Fibroblast of lung (primary cell): ENCODE results near the gene ATF6B. TPM values are rescaled to one million over a fixed set of nuclear protein-coding genes. Genes with fewer than 3 reads are reported as not detected.
A peak's percentile ranks its signal among the peaks of the same experiment; 100 is the strongest.

ENCODE experiments used
- DNase-seq, 2 donors: peaks; one replicate each; pipeline versions ENCODE4 v3.0.0 to v3.0.0-alpha.2; 2010; ENCODE audit warnings: low read depth in 2 of 2
- H2AFZ ChIP-seq: 2 replicates; pipeline ENCODE4 v1.5.1; 2012; ENCODE audit warnings: low read length, control low read depth, inconsistent platforms
- H3K27ac ChIP-seq: 2 replicates; pipeline ENCODE4 v1.5.1; 2011; ENCODE audit warnings: low read length, control low read depth; ENCODE audit not compliant: insufficient read depth
- H3K27me3 ChIP-seq: 2 replicates; pipeline ENCODE4 v1.5.1; 2011; ENCODE audit warnings: mild to moderate bottlenecking, low read length; ENCODE audit not compliant: control insufficient read depth, insufficient read depth
- H3K36me3 ChIP-seq: 2 replicates; pipeline ENCODE4 v1.5.1; 2011; ENCODE audit warnings: low read length; ENCODE audit not compliant: control insufficient read depth, insufficient read depth
- H3K4me1 ChIP-seq: 2 replicates; pipeline ENCODE4 v1.5.1; 2011; ENCODE audit warnings: low read length; ENCODE audit not compliant: control insufficient read depth, insufficient read depth; ENCODE audit errors: extremely low read depth
- H3K4me2 ChIP-seq: 2 replicates; pipeline ENCODE4 v1.5.1; 2011; ENCODE audit warnings: low read length, control low read depth; ENCODE audit not compliant: insufficient read depth; ENCODE audit errors: extremely low read depth
- H3K4me3 ChIP-seq, 4 experiments: fragments of 200-600 bp in 1 of 4; sonication (generic) in 1 of 4; replicated peaks in 1 of 4; 2 replicates each; pipeline ENCODE4 v1.5.1; 2011 to 2016; ENCODE audit warnings: low read length in 4 of 4, low read depth in 3 of 4, mild to moderate bottlenecking in 3 of 4, control low read depth in 2 of 4, inconsistent platforms in 1 of 4, mixed read lengths in 1 of 4; ENCODE audit not compliant: insufficient read depth in 1 of 4; ENCODE audit errors: control extremely low read depth in 1 of 4
- H3K79me2 ChIP-seq: 2 replicates; pipeline ENCODE4 v1.5.1; 2012; ENCODE audit warnings: mild to moderate bottlenecking, low read length, inconsistent platforms; ENCODE audit not compliant: control insufficient read depth, insufficient read depth
- H3K9ac ChIP-seq: 2 replicates; pipeline ENCODE4 v1.5.1; 2011; ENCODE audit warnings: mild to moderate bottlenecking, low read length, control low read depth; ENCODE audit not compliant: insufficient read depth
- H3K9me3 ChIP-seq: 2 replicates; pipeline ENCODE4 v1.5.1; 2012; ENCODE audit warnings: low read depth, low read length; ENCODE audit not compliant: control insufficient read depth, insufficient read depth
- H4K20me1 ChIP-seq: 2 replicates; pipeline ENCODE4 v1.5.1; 2011; ENCODE audit warnings: low read length; ENCODE audit not compliant: control insufficient read depth, insufficient read depth; ENCODE audit errors: extremely low read depth
- EZH2 ChIP-seq: IDR thresholded peaks from 2 replicates; pipeline ENCODE4 v1.5.1; 2012; ENCODE audit warnings: low read length, control low read depth, mild to moderate bottlenecking; ENCODE audit errors: missing control alignments
- polyA plus RNA-seq, 2 donors: library from polyadenylated mRNA; depleted of rRNA in 1 of 2; stranded (reverse) in 1 of 2; unstranded in 1 of 2; fragments of >200 nt; gene quantifications; 2 replicates each; pipeline ENCODE4 v1.2.1, GENCODE V29; 2011 to 2012; ENCODE audit warnings: missing spikeins in 1 of 2
- total RNA-seq: library from RNA; depleted of rRNA; stranded (reverse); fragments of >200 nt; gene quantifications from 2 replicates; pipeline ENCODE4 v1.2.1, GENCODE V29; 2014
- TF ChIP-seq, protein P1 (sequence below), 2 donors: IDR thresholded peaks in 1 of 2; conservative IDR thresholded peaks in 1 of 2; 1 replicate in 1 of 2; 2 replicates in 1 of 2; pipeline ENCODE4 v1.5.1; 2011 to 2012; ENCODE audit warnings: low read length in 2 of 2, control low read depth in 1 of 2, inconsistent platforms in 1 of 2, low read depth in 1 of 2, mild to moderate bottlenecking in 1 of 2

Gene ATF6B
- total and polyA plus RNA-seq, 2 donors (not counting 1 experiment from before 2014, with no cell fraction given): 15.7 to 36.2 TPM

GRCh38 chr6:32148289-32149091, 20.4 kb upstream of the ATF6B start:
- no peak for TF ChIP-seq EZH2
- TF ChIP-seq, protein P1, sequence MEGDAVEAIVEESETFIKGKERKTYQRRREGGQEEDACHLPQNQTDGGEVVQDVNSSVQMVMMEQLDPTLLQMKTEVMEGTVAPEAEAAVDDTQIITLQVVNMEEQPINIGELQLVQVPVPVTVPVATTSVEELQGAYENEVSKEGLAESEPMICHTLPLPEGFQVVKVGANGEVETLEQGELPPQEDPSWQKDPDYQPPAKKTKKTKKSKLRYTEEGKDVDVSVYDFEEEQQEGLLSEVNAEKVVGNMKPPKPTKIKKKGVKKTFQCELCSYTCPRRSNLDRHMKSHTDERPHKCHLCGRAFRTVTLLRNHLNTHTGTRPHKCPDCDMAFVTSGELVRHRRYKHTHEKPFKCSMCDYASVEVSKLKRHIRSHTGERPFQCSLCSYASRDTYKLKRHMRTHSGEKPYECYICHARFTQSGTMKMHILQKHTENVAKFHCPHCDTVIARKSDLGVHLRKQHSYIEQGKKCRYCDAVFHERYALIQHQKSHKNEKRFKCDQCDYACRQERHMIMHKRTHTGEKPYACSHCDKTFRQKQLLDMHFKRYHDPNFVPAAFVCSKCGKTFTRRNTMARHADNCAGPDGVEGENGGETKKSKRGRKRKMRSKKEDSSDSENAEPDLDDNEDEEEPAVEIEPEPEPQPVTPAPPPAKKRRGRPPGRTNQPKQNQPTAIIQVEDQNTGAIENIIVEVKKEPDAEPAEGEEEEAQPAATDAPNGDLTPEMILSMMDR (conservative IDR thresholded peaks at IDR 0.05 in 1 of 2, IDR thresholded peaks at IDR 0.05 in 1 of 2; ENCODE audit: low read depth in 1 of 2, low read length in 2 of 2): peak in 1 of 2 donors; percentile 16
- peak overlapping the region in 1 of 4 experiments; percentile 33 for H3K4me3 ChIP-seq
- H3K4me2 ChIP-seq: no peak overlapping the region
- no peaks in the 10 kb centered on the region for H3K79me2 ChIP-seq
- no peaks in the 10 kb centered on the region for H4K20me1 ChIP-seq
- no peaks in the 10 kb centered on the region for H3K36me3 ChIP-seq
- peak; percentile 25 to 47 for DNase-seq
- no peaks in the 10 kb centered on the region for H3K9me3 ChIP-seq
- no peak overlapping the region for H3K27ac ChIP-seq
- H2AFZ ChIP-seq: no peak overlapping the region
- H3K4me1 ChIP-seq: peaks cover 13% of the 10 kb centered on the region
- no peak overlapping the region for H3K9ac ChIP-seq
- no peaks in the 10 kb centered on the region for H3K27me3 ChIP-seq

GRCh38 chr6:32147401-32148132, 19.5 kb upstream of the ATF6B start:
- H4K20me1 ChIP-seq: no peaks in the 10 kb centered on the region
- H3K9me3 ChIP-seq: no peaks in the 10 kb centered on the region
- no peaks in the 10 kb centered on the region for H3K36me3 ChIP-seq
- H3K27ac ChIP-seq: no peak overlapping the region
- H3K4me3 ChIP-seq: no peak overlapping the region
- H2AFZ ChIP-seq: no peak overlapping the region
- TF ChIP-seq EZH2: no peak
- TF ChIP-seq, protein P1 (conservative IDR thresholded peaks at IDR 0.05 in 1 of 2, IDR thresholded peaks at IDR 0.05 in 1 of 2; ENCODE audit: low read depth in 1 of 2, low read length in 2 of 2): no peak
- H3K4me1 ChIP-seq: peaks cover 7% of the 10 kb centered on the region
- no peak overlapping the region for H3K4me2 ChIP-seq
- H3K79me2 ChIP-seq: no peaks in the 10 kb centered on the region
- DNase-seq: no peak
- H3K9ac ChIP-seq: no peak overlapping the region
- H3K27me3 ChIP-seq: no peaks in the 10 kb centered on the region

DNA sequence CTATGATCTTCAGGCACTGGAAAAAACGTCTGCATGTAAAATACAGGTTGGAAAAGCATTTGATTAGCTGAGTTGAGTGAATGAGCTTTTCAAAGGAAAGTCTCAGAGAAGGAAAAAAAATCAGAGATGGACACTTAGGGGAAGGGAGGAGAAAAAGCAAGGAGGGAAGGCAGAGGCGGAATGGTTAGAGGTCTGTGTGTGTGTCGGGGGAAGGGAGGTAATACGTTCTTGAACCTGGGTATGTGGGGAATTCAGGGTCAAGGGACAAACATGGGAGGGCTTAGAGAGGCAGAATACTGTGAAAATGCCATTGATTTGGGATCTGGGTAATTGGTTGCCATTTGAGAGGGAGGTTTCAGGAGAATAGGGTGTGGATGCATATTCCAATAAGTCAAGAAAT, 18.6 kb upstream of the ATF6B start:
- Histone ChIP-seq H3K79me2 (no peaks in the 10 kb centered on the region), H4K20me1 (no peaks in the 10 kb centered on the region), H3K36me3 (no peaks in the 10 kb centered on the region), H3K4me1 (no peaks in the 10 kb centered on the region), H3K4me3 (no peak overlapping the region), H3K9ac (no peak overlapping the region), H2AFZ (no peak overlapping the region), H3K27me3 (no peaks in the 10 kb centered on the region), H3K27ac (no peak overlapping the region), H3K9me3 (no peaks in the 10 kb centered on the region), H3K4me2 (no peak overlapping the region)
- no peak for TF ChIP-seq EZH2
- TF ChIP-seq, protein P1 (conservative IDR thresholded peaks at IDR 0.05 in 1 of 2, IDR thresholded peaks at IDR 0.05 in 1 of 2; ENCODE audit: low read depth in 1 of 2, low read length in 2 of 2): no peak
- no peak for DNase-seq
